Lower lobe of right lung (tissue), 2 donors: ENCODE measurements around the gene USP53. TPM values are rescaled to one million over a fixed set of nuclear protein-coding genes. Genes with fewer than 3 reads are reported as not detected.
"Not testable (repeated sequence)": the region's sequence is repeated elsewhere in the genome, so short reads cannot be mapped to it uniquely, and the experiment has no call there.

Experiments
- ATAC-seq, 2 donors: fragments of 200-7000 bp; cut with Tn5 transposase; one replicate each; pipeline ENCODE4 v1.9.1; 2020 to 2022; ENCODE audit warnings: mild to moderate bottlenecking in 2 of 2, moderate library complexity in 2 of 2
- DNase-seq: peaks from one replicate; pipeline ENCODE4 v3.0.0-alpha.2; 2020
- H3K27ac ChIP-seq: fragments of 200-600 bp; one replicate; pipeline ENCODE4 v1.8.0; 2022
- H3K27me3 ChIP-seq: fragments of 200-600 bp; one replicate; pipeline ENCODE4 v1.8.0; 2022; ENCODE audit warnings: low read depth
- H3K36me3 ChIP-seq: fragments of 200-600 bp; one replicate; pipeline ENCODE4 v1.8.0; 2022; ENCODE audit warnings: mild to moderate bottlenecking
- H3K4me1 ChIP-seq: fragments of 200-600 bp; one replicate; pipeline ENCODE4 v1.8.0; 2022
- H3K4me3 ChIP-seq: fragments of 200-600 bp; one replicate; pipeline ENCODE4 v1.8.0; 2022; ENCODE audit warnings: mild to moderate bottlenecking
- H3K9me3 ChIP-seq: fragments of 200-600 bp; one replicate; pipeline ENCODE4 v1.8.0; 2022
- CTCF ChIP-seq: fragments of 200-600 bp; IDR thresholded peaks from one replicate; pipeline ENCODE4 v1.8.0; 2022; ENCODE audit warnings: antibody characterized with exemption, mild to moderate bottlenecking
- intact Hi-C: fragments of 100-400 bp; cut with DNase I; formaldehyde crosslinking; loops from one replicate; pipeline ENCODE4 v1.11.0; 2022
- long read RNA-seq: library from polyadenylated mRNA; unstranded; transcript quantifications from one replicate; pipeline ENCODE4 v2.0.0, GENCODE V29; 2021
- total RNA-seq: library from RNA; stranded (reverse); fragmentation: NEBNext Ultra II Directional; extraction: Animal tissue kit (Norgen Biotek cat#: 25700); gene quantifications from one replicate; pipeline ENCODE4 v1.2.1, GENCODE V29; 2021
- donor health status: DM: no; HTN: yes; CAD: no; lungs with severe emphysema.

USP53 gene
- total RNA-seq, result 45.8 TPM
- long read RNA-seq, full-length matches to known transcripts, result 2 of 23 reads
- long read RNA-seq, partial matches to known transcripts, result 8 of 23 reads
- long read RNA-seq, other reads (novel, unspliced or antisense), result 13 of 23 reads

DNA sequence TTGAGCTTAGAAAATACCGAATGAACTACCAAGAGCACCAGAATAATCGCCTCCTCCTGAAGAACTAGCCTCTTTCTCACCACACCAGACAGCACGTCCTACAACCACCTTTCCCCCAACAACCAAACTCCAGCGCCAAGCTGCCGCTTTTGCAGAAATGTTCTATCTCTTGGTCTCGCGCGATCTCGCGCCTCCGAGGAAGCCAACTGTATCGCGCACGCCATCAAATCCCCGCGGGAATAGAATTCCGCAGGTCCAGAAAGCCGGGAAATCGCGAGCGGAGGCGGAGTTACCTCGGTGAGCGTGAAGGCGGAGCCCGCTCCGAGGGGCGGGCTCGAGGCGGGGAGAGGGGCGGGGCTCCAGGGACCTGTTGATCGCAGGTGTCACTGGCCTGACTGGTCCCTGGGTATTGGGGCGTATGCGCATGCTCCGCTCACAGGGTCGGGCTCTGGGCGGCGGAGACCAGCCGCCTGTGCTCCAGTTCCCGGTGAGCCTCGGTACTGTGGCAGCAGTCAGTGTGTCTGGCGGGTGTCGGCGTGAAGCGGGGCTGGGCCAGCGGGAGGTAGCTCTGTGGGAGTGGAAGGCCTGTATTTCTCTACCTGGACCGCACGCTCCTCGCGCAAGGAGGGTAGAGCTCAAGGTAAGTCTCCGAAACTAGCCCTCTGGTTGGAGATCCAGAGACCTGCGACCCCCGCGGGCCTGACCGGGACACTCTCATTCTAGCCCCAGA is at the start of gene USP53:
TSS of gene USP53 (plus strand) at position 480 of the 730 bp plus-strand sequence. CDS start 27,047 bp downstream, outside the sequence.
- Histone ChIP-seq H3K36me3 (peaks cover 4% of the 10 kb centered on the region), H3K4me1 (peaks cover 5% of the 10 kb centered on the region), H3K27ac (peak within 1 kb of the TSS; percentile 95), H3K27me3 (no peaks in the 10 kb centered on the region), H3K9me3 (no peaks in the 10 kb centered on the region), H3K4me3 (peak within 1 kb of the TSS; percentile 83)
- intact Hi-C loops, result no loop called here
- TF ChIP-seq CTCF, result no peak
- ATAC-seq, result peak; percentile 98 to 99
- peak; percentile 98 for DNase-seq

DNA sequence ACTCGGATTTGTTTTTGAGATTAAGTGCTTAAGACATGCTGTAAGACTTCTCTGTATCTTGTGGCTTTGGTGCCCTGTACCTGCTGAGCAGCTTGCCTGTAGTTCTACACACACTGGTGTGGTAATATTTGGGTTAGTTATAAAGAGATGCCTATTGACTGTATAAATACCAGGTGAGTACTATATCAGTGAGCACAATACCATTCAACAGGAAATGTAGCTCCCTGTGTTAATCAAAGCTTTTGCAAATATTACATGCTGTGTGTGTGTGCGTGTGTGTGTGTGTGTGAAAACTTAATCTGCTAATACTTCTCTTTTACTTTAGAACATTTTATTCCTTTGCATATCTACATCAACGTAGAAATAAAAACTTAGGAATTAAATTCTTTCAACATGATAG is 46.7 kb upstream of the USP53 start:
- no peak overlapping the region for H3K27ac ChIP-seq
- no peaks in the 10 kb centered on the region for H3K36me3 ChIP-seq
- no peaks in the 10 kb centered on the region for H3K27me3 ChIP-seq
- intact Hi-C loops, result no loop called here
- ATAC-seq, result no peak
- DNase-seq, result no peak
- no peak for TF ChIP-seq CTCF
- no peaks in the 10 kb centered on the region for H3K4me1 ChIP-seq
- H3K9me3 ChIP-seq, result no peaks in the 10 kb centered on the region
- H3K4me3 ChIP-seq, result no peak overlapping the region

DNA sequence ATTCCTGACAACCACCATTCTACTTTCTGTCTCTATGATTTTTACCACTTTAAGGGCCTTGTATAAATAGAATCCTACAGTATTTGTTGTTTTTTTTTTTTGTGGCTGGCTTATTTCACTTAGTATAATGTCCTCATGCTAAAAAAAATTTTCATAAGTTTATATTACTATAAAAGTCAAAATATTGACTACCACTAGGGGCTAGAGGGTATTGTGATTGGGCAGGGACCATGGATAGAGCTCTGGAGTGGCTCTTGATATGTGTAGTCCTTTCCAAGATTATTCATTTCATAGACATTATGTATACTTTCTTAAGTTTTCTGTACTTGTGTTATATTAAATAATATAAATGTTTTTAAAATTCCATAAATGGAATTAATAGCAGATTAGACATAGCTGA is 42.3 kb upstream of the USP53 start:
- no peak for TF ChIP-seq CTCF
- Histone ChIP-seq H3K36me3 (no peaks in the 10 kb centered on the region), H3K4me3 (no peak overlapping the region), H3K9me3 (no peaks in the 10 kb centered on the region), H3K4me1 (no peaks in the 10 kb centered on the region), H3K27ac (no peak overlapping the region), H3K27me3 (no peaks in the 10 kb centered on the region)
- DNase-seq (no peak), ATAC-seq (no peak)
- intact Hi-C loops, result no loop called here

DNA sequence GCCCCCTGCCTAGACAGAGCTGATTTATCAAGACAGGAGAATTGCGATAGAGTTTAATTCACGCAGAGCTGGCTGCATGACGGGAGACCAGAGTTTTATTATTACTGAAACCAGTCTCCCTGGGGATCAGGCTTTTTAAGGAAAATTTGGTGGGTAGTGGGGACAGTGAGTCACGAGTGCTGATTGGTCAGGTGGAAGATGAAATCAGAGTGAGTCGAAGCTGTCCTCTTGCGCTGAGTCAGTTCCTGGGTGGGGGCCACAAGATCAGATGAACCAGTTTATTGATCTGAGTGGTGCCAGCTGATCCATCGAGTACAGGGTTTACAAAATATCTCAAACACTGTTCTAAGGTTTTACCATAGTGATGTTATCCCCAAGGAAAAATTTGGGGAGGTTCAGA is 40.3 kb upstream of the USP53 start:
- no peak for TF ChIP-seq CTCF
- no peaks in the 10 kb centered on the region for H3K27me3 ChIP-seq
- no peak overlapping the region for H3K27ac ChIP-seq
- no peaks in the 10 kb centered on the region for H3K9me3 ChIP-seq
- ATAC-seq (no peak), DNase-seq (no peak)
- H3K4me3 ChIP-seq, result no peak overlapping the region
- H3K4me1 ChIP-seq, result no peaks in the 10 kb centered on the region
- H3K36me3 ChIP-seq, result no peaks in the 10 kb centered on the region
- intact Hi-C loops, result no loop called here

DNA sequence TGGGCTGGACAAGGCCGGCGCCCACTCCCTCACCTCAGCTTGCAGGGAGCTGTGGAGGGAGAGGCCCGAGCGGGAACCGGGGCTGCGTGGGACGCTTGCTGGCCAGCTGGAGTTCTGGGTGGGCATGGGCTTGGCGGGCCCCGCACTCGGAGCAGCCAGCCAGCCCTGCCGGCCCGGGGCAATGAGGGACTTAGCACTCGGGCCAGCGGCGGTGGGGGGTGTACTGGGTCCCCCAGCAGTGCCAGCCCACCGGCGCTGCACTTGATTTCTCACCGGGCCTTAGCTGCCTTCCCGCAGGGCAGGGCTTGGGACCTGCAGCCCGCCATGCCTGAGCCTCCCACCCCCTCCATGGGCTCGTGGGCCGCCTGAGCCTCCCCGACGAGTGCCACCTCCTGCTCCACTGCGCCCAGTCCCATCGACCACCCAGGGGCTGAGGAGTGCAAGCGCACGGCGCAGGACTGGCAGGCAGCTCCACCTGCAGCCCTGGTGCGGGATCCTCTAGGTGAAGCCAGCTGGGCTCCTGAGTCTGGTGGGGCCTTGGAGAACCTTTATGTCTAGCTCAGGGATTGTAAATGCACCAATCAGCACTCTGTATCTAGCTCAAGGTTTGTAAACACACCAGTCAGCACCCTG is 38.7 kb upstream of the USP53 start:
- H3K27me3 ChIP-seq, H3K9me3 ChIP-seq, H3K36me3 ChIP-seq, ATAC-seq, DNase-seq, H3K27ac ChIP-seq, H3K4me3 ChIP-seq, intact Hi-C loops, H3K4me1 ChIP-seq: not testable (repeated sequence)

GRCh38 chr4:119179011-119179410 is 33.5 kb upstream of the USP53 start:
- intact Hi-C loops, result no loop called here
- H3K36me3 ChIP-seq, result no peaks in the 10 kb centered on the region
- no peaks in the 10 kb centered on the region for H3K9me3 ChIP-seq
- no peak for TF ChIP-seq CTCF
- no peaks in the 10 kb centered on the region for H3K4me1 ChIP-seq
- H3K27me3 ChIP-seq, result no peaks in the 10 kb centered on the region
- no peak for ATAC-seq
- H3K27ac ChIP-seq, result no peak overlapping the region
- no peak overlapping the region for H3K4me3 ChIP-seq
- DNase-seq, result no peak
